ENCODE measurements around the gene INMT. TPM values are rescaled to one million over a fixed set of nuclear protein-coding genes. Genes with fewer than 3 reads are reported as not detected.

The INMT gene
- total and polyA plus RNA-seq, 2 of the 13 experiments (the other 11 are each of a cell fraction or from before 2014, with no cell fraction given) = not detected

GRCh38 chr7:30740417-30741181 lies 11.3 kb upstream of the INMT start (continued):
- TF ChIP-seq ZNF879 (CRISPR knock-in tag; IDR thresholded peaks at IDR 0.05) = no peak
- TF ChIP-seq, protein P1, sequence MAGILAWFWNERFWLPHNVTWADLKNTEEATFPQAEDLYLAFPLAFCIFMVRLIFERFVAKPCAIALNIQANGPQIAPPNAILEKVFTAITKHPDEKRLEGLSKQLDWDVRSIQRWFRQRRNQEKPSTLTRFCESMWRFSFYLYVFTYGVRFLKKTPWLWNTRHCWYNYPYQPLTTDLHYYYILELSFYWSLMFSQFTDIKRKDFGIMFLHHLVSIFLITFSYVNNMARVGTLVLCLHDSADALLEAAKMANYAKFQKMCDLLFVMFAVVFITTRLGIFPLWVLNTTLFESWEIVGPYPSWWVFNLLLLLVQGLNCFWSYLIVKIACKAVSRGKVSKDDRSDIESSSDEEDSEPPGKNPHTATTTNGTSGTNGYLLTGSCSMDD (CRISPR knock-in tag; IDR thresholded peaks at IDR 0.05) = no peak
- no peak for TF ChIP-seq IRF2 (CRISPR knock-in tag; IDR thresholded peaks at IDR 0.05)
- TF ChIP-seq ZNF296 (CRISPR knock-in tag; conservative IDR thresholded peaks at IDR 0.05) = no peak
- no peak for TF ChIP-seq EEA1 (CRISPR knock-in tag; IDR thresholded peaks at IDR 0.05; ENCODE audit: borderline replicate concordance)
- TF ChIP-seq SALL1 (CRISPR knock-in tag; IDR thresholded peaks at IDR 0.05) = peak; percentile 37; the same call in 1 of the 2 replicates
- TF ChIP-seq NR2C2 (CRISPR knock-in tag; IDR thresholded peaks at IDR 0.05; ENCODE audit: borderline replicate concordance) = no peak
- TF ChIP-seq ZSCAN20 (CRISPR knock-in tag; IDR thresholded peaks at IDR 0.05; ENCODE audit: borderline replicate concordance) = no peak
- no peak for TF ChIP-seq ZBTB8A (CRISPR knock-in tag; IDR thresholded peaks at IDR 0.05; ENCODE audit: borderline replicate concordance, low read depth)
- TF ChIP-seq, protein P2, sequence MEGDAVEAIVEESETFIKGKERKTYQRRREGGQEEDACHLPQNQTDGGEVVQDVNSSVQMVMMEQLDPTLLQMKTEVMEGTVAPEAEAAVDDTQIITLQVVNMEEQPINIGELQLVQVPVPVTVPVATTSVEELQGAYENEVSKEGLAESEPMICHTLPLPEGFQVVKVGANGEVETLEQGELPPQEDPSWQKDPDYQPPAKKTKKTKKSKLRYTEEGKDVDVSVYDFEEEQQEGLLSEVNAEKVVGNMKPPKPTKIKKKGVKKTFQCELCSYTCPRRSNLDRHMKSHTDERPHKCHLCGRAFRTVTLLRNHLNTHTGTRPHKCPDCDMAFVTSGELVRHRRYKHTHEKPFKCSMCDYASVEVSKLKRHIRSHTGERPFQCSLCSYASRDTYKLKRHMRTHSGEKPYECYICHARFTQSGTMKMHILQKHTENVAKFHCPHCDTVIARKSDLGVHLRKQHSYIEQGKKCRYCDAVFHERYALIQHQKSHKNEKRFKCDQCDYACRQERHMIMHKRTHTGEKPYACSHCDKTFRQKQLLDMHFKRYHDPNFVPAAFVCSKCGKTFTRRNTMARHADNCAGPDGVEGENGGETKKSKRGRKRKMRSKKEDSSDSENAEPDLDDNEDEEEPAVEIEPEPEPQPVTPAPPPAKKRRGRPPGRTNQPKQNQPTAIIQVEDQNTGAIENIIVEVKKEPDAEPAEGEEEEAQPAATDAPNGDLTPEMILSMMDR (CRISPR knock-in tag; IDR thresholded peaks at IDR 0.05) = peak; percentile 97
- no peak for TF ChIP-seq RFX5 (IDR thresholded peaks at IDR 0.05; ENCODE audit: low read depth, low read length)
- no peak for TF ChIP-seq TBX2 (CRISPR knock-in tag; IDR thresholded peaks at IDR 0.05; ENCODE audit: borderline replicate concordance)
- no peak for TF ChIP-seq ZBTB49 (CRISPR knock-in tag; IDR thresholded peaks at IDR 0.05; ENCODE audit: borderline replicate concordance)
- TF ChIP-seq XRCC5 (optimal IDR thresholded peaks at IDR 0.05; ENCODE audit: low read length) = peak; percentile 69
- no peak for TF ChIP-seq RFX3 (CRISPR knock-in tag; IDR thresholded peaks at IDR 0.05)
- no peak for TF ChIP-seq SRSF9 (IDR thresholded peaks at IDR 0.05; ENCODE audit: borderline replicate concordance, insufficient read depth, low read depth, low read length, poor library complexity, severe bottlenecking)
- no peak for TF ChIP-seq JDP2 (CRISPR knock-in tag; IDR thresholded peaks at IDR 0.05; ENCODE audit: borderline replicate concordance)
- TF ChIP-seq SP4 (CRISPR knock-in tag; IDR thresholded peaks at IDR 0.05) = 0 out of 2 replicates have a peak, but pooled peaks have one; percentile 33
- TF ChIP-seq ZNF230 (CRISPR knock-in tag; IDR thresholded peaks at IDR 0.05) = 0 out of 2 replicates have a peak, but pooled peaks have one; percentile 39
- no peak for TF ChIP-seq KDM4B (CRISPR knock-in tag; IDR thresholded peaks at IDR 0.05)
- TF ChIP-seq LRRFIP1 (CRISPR knock-in tag; conservative IDR thresholded peaks at IDR 0.05) = no peak
- TF ChIP-seq ZNF572 (CRISPR knock-in tag; IDR thresholded peaks at IDR 0.05) = peak; percentile 30; the same call in 1 of the 2 replicates
- TF ChIP-seq ZNF816 (CRISPR knock-in tag; IDR thresholded peaks at IDR 0.05; ENCODE audit: borderline replicate concordance) = no peak
